DMS53 (cell line): ENCODE results near the gene GPR37.
A peak's percentile ranks its signal among the peaks of the same experiment; 100 is the strongest.

Experiments
- DNase-seq: peaks from one replicate; lab custom pipeline; 2025; lab: John Stamatoyannopoulos, UW

GPR37 gene, protein sequence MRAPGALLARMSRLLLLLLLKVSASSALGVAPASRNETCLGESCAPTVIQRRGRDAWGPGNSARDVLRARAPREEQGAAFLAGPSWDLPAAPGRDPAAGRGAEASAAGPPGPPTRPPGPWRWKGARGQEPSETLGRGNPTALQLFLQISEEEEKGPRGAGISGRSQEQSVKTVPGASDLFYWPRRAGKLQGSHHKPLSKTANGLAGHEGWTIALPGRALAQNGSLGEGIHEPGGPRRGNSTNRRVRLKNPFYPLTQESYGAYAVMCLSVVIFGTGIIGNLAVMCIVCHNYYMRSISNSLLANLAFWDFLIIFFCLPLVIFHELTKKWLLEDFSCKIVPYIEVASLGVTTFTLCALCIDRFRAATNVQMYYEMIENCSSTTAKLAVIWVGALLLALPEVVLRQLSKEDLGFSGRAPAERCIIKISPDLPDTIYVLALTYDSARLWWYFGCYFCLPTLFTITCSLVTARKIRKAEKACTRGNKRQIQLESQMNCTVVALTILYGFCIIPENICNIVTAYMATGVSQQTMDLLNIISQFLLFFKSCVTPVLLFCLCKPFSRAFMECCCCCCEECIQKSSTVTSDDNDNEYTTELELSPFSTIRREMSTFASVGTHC

DNA sequence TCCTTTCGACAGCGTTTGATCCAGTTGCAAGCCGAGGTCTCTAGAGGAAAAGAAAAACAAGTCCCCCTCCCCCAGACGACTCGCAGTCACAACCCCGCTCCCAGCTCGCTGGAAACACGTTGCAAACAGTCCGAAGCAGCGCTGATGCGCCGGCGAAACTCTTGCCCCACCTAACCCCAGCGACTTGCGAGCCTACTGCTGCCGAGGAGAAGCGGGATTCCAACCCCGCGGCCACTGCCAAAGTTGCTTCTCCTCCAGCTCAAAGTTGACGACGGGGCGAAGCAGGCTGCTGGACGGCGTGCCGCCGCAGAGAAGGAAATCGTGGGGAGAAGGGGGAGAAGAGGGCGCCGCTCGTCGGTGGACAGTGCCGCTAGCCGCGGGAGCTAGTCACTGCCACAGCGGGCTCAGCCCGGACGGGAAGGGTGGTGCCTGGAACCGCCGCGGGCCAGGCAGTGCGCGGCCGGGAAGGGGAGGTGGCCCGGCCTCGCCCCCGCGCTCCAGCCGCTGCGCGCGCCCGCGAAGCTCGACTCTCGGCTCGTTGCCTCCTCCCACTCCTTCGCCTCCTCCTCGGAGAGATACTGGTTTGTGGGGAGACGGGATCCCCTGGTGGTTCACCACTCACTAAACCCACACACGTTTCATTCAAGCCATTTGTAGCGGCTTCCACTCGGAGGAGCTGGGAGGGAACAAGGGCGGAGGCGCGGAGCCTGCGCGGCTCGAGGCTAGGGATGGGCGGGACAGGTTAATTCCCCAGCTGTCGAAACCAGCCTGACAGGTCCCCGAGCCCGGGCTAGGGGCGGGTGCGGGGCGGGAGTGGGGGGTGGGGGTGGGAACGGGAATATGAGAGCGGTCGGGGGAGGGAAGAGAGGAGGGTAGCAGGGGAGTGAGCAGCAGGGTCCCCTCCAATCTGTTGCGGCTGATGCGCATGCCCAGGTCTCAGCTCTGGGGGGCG lies at the start of gene GPR37:
Gene GPR37, minus strand, starts transcription at position 392 of the 952 bp plus-strand sequence. CDS start 816 bp downstream, outside the sequence.
- DNase-seq = peak; percentile 98

DNA sequence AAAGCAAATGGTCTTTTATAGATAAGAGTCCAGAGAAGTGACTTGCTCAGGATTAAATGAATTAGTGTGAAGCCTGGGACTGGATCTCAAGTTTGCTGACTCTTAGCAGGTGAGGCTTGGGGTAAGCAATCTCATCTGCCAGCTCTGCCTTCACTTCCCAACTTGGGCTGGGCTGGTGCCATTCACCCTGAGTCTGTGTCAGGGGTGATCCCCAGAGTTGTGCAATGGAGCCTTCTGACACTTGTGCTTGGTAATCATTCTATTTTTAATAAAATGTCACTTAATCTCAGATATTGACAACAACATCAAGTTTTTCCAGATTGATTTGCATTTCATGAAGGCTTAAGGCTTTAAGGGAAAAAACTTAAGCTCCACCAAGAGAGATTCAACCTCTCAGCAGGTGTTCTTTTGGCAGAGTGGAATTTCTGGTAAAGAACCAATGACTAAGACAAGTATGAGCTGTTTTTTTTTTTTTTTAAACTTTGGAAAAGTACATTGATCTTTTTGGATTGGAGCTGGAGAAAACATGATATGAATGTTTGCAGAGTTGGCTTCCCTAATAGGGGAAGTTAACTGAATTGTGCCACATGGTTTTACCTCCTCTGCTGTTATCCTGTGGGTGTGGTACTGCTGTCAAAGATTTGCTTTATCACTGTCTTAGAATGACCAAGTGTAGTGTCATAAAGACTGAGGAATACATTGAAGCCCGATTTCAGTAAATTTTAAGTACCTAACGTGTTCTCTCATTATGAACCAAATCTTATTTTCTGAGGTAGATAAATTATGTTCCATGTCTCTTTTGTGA lies 48.6 kb upstream of the GPR37 start:
- no peak for DNase-seq

DNA sequence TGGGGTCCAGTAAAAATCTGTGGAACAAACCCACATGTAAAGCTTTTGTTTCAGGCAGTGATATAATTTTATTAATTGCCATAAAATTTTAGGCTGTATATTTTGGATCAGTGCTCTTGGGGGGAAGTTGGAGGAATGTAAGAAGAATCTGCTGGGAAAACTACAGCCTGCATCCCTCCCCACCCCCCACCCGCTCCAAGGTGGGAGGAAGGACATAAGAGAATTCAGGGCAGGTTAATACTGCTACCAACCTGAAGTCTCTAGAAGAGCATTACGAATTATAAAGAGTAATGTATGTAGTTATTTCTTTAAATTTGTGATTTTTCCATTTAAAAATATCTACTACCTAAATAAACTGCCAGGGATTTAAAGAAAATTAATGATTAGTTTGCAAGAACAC lies 47.2 kb upstream of the GPR37 start:
- no peak for DNase-seq

DNA sequence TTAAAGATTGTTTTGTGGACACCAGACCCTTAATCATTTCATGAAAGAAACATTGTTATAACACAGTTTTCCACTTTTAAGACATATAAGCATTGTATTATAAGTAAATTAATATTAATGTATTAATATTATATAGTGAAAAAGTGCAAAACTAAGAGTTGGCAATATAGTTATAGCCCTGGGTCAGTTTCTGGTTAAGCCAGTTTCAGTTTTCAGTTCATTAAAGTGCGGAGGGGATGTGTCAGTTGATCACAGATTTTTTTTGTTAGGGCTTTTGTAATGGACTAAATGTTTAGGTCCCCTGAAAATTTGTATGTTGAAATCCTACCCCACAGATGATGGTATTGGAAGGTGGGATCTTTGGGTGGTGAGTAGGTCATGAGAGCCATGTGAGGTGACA lies 45.7 kb upstream of the GPR37 start:
- no peak for DNase-seq

DNA sequence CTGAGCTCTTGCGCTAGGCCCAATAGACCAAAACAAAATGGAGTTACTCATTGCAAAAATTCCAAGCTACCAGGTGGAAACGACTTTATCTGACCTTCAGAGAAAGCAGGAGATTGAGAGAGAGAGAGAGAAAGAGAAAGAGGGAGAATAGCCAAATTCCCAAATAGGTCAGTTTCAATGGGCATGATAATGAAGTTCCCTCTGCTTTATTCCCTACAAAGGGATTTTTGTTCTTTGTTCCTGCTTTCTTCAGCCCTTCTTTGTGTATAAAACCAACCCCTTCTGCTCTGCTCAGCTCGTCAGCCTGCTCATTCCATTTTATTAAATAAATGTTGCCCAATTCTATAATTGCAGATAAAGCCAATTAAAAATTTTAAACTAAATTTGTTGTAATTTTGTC lies 45.0 kb upstream of the GPR37 start:
- no peak for DNase-seq

DNA sequence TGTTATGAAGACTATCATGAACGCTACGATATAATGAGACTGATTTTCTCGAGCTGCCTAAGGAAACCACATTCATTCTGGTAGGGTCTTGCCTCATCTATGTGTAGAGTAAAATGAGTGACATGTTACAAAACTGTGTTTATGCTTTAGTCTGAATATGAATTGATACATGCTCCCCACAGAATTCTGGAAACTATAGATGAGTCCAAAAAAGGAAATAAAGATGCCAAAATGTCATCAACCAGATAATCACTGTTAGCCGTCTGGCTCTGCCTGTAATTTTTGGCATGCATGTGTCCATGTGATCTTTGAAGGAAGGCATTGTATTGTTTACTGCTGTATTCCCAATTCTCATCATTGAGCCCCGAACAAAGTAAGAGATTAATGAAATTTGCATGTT lies 42.6 kb upstream of the GPR37 start:
- DNase-seq = no peak

DNA sequence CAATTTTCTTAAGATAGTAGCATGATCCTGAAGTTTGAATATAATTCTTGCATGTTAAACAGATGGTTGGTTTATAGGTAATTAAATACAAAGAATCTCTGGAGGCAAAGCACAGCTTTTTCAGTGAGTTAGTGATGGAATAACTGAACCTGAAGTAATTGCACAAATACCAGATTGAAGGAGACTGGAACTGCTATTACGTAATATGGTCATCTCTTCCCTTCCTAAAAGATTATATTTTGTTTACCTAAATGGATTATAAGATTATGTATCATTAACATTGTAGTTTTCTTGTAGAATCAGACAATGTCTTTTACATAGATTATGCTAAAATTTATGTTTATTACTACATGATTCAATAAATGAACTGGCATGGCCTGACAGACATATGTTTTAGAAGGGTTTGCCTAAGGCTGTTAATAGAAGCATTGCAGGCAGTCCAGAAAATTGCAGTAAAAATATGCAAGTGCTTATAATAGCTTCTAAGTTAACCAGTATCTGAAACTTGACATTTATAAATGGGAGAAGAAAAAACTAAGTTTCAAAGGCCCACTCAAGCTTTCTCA lies 35.8 kb upstream of the GPR37 start:
- no peak for DNase-seq

DNA sequence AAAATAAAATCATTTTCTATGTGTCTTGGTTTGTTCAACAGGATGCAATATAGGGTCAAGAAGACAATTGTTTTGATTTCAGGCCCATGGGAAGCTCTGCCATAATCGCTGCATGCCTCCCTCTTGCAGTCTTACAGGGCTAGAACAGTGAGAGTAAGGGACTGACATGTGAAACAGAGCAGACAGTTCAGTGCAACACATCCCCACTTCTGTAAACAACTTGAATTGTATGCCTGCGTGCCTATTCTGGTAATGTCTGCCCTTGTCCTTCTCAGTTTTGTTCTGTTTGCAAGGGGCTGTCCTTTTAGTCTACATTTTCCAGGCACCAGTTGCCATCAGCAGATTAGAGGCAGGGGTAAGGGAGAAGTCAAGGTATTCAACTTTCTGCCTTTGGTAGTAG lies 34.8 kb upstream of the GPR37 start:
- DNase-seq = no peak

DNA sequence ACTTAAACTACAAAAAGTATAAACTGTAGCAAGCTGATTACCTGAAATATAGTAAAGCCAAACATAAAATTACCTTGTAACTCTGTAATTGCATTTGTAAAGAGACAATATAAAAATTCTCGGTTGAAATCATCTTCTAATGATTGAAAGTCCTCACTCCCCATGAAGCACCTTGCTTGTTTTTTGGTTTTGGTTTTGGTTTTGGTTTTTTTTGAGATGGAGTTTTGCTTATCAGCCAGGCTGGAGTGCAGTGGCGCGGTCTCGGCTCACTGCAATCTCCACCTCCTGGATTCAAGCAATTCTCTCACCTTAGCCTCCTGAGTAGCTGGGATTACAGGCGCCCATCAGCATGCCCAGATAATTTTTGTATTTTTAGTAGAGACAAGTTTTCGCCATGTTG lies 33.9 kb upstream of the GPR37 start:
- peak; percentile 10 for DNase-seq

DNA sequence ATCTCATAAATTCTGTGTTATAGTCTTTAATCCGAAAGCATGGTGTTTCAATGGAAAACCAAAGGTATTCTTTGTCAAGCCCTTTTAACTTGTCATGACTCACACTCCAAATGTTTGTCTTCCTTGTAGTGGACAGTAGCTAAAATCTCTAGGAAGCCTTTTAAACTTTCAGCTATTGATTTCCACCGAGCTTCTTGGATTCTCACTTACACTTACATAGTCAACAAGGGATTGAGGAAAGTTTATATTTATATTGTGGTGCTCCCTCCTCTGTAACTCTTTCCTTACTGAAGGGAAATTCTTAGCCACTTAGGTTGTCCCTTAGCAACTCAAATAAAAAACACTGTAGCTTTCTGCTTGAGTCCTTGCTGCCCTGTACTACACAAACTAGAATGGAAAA lies 31.2 kb upstream of the GPR37 start:
- DNase-seq = peak; percentile 74

DNA sequence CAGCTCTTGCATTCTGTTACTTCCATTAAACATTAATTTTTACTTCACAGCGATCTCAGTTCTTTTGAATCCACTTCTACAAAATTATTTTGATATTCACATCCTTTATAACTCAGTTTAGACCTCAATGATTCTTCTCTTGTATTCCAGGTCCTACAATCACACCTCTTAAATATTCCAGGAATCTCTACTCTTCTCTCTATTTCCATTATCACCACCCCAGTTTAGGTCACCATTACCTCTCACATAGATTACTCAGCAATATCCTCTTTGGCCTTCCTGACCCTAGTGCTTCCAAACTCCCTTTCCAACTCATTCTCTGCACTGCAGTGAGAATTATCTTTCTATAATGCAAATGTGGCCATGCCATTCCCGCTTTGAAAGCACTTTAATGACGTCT lies 27.1 kb upstream of the GPR37 start:
- no peak for DNase-seq

DNA sequence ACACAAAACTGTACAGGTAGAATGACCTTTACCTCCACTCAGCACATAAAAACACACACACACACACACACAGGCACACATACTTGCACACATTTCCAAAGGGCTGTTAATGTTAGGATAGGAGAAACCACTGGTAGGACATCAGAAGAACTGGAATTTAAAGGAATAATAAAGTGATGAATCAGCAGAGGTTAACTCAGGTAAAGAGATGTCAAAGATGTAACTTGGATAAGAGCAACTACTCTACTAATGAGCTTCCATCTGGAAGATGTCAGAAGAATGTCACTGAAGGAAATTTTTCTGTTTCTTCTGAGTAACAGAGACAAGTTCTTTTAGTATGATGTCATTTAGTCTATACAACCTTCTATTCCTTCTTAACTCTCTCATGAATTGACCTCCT lies 26.4 kb upstream of the GPR37 start:
- no peak for DNase-seq

DNA sequence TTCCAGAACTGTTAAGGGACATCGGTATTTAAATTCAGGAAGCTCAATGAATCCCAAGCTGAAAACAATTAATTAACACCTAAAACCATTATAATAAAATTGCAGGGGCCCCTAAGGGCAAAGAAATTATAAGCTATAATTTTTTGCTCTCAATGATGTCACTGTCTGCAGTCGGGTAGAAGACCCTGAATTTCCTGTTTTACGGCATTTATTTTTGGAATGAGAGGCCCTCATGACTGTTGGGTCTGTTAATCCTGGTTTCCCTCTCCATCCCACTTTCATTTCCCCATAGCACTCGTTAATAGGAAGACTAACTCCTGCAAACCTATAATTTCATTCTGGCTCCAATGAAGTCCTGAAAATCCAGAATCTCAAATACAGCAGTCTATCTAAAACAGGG lies 25.8 kb upstream of the GPR37 start:
- DNase-seq = peak; percentile 57

DNA sequence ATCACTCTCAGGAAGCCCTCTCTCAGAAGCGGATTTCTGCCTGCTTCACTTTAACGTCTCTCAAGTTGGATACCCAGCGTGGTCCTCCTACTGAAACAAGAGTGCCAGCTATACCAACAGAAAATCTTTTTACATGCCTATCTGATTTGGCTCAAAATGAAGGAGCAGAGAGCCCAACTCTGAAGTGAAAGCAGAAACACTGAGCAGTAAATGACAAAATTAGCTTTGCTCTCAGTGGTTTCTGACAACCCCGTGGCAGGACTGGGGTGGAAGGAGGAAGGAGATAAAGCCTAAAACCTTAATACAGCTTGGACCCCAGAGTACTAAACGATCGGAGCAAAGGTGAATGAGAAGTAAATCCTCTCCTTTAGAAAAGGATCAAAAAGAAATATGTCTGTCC lies 25.1 kb upstream of the GPR37 start:
- no peak for DNase-seq

DNA sequence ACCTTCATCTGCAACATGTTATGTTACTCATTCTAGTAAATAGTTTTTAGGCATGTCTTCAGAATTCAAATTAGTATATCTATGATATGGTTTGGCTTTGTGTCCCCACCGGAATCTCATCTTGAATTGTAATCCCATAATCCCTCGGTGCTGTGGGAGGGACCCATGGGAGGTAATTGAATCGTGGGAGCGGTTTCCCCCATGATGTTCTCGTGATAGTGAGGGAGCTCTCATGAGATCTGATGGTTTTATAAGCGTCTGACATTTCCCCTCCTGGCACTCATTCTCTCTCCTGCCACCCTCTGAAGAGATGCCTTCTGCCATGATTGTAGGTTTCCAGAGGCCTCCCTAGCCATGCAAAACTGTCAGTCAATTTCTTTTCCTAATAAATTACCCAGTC lies 20.4 kb upstream of the GPR37 start:
- DNase-seq = no peak

DNA sequence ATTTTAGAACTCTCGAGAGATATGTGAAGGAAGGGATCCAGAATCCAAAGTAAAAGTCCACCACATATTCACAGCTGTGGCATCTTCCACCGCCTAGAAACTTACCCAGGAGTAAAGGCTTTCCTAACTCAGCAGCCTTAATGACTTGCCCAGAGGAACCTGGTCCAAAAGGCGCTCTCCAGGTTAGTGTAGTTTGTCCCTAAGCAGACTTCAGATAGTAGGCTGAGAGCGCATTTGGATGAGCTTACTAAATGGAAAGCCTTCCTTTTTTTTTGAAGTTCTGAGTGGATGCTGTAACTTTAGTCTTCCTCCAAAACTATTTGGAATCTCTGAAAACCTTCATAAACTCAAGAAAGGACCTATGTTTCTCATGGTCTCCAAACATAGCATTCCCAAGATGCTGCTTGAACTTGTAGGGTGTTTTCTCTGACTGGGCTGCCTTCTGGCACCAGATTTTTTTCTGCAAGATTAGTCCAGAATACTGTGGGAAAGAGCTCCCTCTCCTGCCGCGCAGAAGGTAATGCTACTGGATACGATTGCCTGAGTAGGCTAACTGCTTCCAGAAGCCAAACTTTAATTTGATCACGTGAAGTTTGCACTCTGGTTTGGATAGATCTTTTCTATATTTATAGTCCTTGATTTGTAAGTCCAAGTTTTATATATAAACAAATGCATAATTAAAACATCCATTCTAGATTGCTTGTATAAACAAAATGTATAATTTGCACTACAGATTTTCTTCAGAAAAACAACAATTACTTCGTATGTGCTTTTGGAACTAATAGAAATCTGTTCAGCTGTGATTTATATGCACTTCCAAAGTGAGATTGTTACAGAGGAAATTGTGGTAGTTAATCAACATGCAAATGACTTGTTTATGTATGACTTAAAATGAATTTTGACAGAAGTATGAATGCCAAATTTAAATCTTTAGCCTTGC lies 19.6 kb upstream of the GPR37 start:
- peak; percentile 86 for DNase-seq

DNA sequence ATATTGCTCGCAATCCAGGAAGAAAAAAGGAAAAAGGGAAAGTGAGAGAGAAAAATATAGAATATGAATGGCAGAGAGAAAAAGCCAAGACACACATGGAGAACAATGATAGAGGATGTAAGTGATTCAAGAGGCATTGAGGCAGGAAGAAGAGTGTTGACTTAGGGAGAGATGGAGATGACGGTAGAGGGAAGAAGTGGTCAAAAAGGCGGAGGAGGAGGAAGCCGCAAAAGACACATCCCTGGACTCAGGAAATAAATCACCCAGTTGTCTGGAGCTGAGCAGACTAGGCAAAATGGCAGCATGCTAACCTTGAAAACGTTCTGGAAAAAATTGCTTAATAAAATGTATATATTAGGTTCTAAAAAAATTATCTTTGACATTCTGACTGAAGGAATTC lies 17.7 kb upstream of the GPR37 start:
- peak; percentile 46 for DNase-seq

DNA sequence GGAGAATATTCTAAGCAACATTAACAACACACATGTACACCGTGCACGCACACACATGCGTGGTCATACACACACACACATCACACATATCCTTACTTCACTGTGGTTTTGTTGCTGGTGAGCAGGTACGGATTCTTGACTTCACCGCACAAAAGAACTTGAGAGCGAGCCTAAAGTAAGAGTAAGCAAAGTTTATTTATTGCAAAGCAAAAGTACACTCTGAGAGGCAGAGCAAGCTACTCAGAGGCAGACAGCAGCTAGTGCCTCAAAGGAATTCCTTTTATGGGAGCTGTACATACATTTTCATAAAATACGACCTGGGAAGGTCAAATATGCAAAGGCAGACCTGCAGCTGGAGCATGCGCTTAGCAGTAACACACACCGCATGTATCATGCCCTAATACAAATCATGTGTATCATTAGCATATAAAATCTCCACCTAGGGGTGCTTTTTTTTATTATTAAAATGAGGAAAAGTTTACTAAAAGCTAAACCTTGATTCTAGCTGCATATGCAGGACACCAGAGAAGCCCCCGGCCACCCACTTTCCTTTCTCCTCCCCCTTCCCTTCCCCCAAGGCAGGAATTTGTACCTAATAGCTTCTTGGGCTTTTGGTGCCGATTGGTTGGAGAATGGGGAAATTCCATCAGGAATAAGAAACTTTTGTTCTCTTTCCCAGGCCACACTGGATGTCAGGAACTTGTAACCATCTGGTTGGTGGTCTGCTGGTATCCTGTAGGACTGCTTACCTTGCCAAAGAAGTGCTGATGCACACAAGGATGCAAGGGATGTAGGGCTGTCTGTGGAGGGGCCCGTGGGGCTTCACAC lies 16.5 kb upstream of the GPR37 start:
- DNase-seq = peak; percentile 20

DNA sequence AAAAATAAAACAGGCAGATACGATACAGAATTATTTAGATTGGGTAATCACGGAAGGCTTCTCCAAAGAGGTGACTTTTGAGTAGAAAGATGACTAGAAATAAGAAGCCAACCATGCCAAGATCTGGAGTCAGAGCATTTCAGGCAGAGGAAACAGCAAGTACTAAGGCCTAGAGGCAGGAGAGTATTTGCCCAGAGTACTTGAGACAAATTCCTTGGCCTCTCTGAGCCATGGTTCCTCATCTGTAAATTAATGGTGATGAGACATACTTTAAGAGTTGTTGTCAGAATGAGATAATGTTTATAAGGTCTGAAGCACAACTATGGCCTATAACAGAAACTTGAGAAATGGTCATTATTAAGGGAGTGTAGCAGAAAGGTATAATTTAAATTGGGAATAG lies 15.8 kb upstream of the GPR37 start:
- DNase-seq = peak; percentile 60
